ENCODE data around the gene ASCC1. TPM values are rescaled to one million over a fixed set of nuclear protein-coding genes. Genes with fewer than 3 reads are reported as not detected.

The ASCC1 gene
- total RNA-seq, 1 donor from 2014 or later: 49.5 TPM

GRCh38 chr10:72068901-72069446 is 147.1 kb downstream of the ASCC1 start:
- H3K27me3 ChIP-seq: no peaks in the 10 kb centered on the region
- DNase-seq (ENCODE audit: low spot score): no peak
- Mint-ChIP-seq H3K9me3 (peaks cover 5% of the 10 kb centered on the region), H3K36me3 (peaks cover 4% of the 10 kb centered on the region), H3K27ac (peak overlapping the region; percentile 87), H3K4me1 (peaks cover 64% of the 10 kb centered on the region), H3K4me3 (no peak overlapping the region), H3K27me3 (ENCODE audit: insufficient read depth, low read depth) (peaks cover 12% of the 10 kb centered on the region)
- H3K4me2 ChIP-seq: no peak overlapping the region
- no peaks in the 10 kb centered on the region for H3K36me3 ChIP-seq
- H3K9ac ChIP-seq: no peak overlapping the region
- H3K27ac ChIP-seq: no peak overlapping the region
- H3K4me1 ChIP-seq: peaks cover 8% of the 10 kb centered on the region
- H3K9me3 ChIP-seq (ENCODE audit: low read depth): no peaks in the 10 kb centered on the region
- H3F3A ChIP-seq (ENCODE audit: low read depth): no peaks in the 10 kb centered on the region
- H4K20me1 ChIP-seq (ENCODE audit: low read depth): no peaks in the 10 kb centered on the region
- TF ChIP-seq, protein P1, sequence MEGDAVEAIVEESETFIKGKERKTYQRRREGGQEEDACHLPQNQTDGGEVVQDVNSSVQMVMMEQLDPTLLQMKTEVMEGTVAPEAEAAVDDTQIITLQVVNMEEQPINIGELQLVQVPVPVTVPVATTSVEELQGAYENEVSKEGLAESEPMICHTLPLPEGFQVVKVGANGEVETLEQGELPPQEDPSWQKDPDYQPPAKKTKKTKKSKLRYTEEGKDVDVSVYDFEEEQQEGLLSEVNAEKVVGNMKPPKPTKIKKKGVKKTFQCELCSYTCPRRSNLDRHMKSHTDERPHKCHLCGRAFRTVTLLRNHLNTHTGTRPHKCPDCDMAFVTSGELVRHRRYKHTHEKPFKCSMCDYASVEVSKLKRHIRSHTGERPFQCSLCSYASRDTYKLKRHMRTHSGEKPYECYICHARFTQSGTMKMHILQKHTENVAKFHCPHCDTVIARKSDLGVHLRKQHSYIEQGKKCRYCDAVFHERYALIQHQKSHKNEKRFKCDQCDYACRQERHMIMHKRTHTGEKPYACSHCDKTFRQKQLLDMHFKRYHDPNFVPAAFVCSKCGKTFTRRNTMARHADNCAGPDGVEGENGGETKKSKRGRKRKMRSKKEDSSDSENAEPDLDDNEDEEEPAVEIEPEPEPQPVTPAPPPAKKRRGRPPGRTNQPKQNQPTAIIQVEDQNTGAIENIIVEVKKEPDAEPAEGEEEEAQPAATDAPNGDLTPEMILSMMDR (IDR thresholded peaks at IDR 0.05): no peak
- H3K79me2 ChIP-seq (ENCODE audit: low read depth): no peaks in the 10 kb centered on the region
- no peak overlapping the region for H2AFZ ChIP-seq (replicated peaks)
- H3K4me3 ChIP-seq: no peak overlapping the region

DNA sequence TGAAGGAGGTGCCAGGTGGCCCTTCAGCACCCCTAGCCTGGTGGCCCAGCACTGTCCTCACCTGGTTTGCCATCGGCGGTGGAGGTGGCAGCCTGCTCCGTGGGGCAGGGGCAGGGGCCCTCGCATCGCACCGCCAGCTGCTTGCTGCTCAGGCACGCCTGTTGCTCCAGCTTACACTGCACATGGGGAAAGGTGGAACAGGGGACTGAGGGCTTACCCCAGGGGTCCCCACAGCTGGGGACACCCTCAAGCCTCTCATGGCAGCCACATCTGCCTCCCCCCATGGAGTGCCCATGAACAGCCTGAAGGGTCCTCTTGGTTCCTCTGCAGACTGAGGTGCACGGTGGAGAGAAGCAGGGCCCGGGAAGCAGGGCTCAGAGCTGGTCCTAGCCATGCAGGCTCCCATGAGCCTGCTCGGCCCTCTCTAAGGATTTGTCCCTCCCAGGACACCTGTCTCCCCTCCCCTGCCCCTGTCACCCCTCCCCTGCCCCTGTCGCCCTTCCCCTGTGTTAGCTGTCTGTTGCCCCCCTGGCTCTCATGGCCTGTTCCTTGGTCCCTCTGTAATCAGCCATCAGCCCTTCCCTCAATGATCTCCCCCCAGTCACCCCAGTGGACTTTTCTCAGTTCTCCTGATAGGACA is 147.8 kb downstream of the ASCC1 start:
- Histone ChIP-seq H3K4me3 (no peak overlapping the region), H3K79me2 (ENCODE audit: low read depth) (no peaks in the 10 kb centered on the region), H3K36me3 (no peaks in the 10 kb centered on the region), H3K4me2 (no peak overlapping the region), H3K27ac (no peak overlapping the region), H3K4me1 (peaks cover 8% of the 10 kb centered on the region), H4K20me1 (ENCODE audit: low read depth) (no peaks in the 10 kb centered on the region), H3K27me3 (no peaks in the 10 kb centered on the region), H2AFZ (replicated peaks) (no peak overlapping the region), H3K9ac (no peak overlapping the region), H3F3A (ENCODE audit: low read depth) (no peaks in the 10 kb centered on the region), H3K9me3 (ENCODE audit: low read depth) (no peaks in the 10 kb centered on the region)
- TF ChIP-seq, protein P1 (IDR thresholded peaks at IDR 0.05): no peak
- TF ChIP-seq EZH2 (IDR thresholded peaks at IDR 0.05): no peak
- no peak for TF ChIP-seq EZH2phosphoT487 (IDR thresholded peaks at IDR 0.05)
- Mint-ChIP-seq H3K27me3 (ENCODE audit: insufficient read depth, low read depth) (peaks cover 10% of the 10 kb centered on the region), H3K4me3 (no peak overlapping the region), H3K4me1 (peaks cover 64% of the 10 kb centered on the region), H3K9me3 (peaks cover 5% of the 10 kb centered on the region), H3K36me3 (peaks cover 4% of the 10 kb centered on the region), H3K27ac (peak overlapping the region; percentile 87)
- no peak for DNase-seq (ENCODE audit: low spot score)

- Mint-ChIP-seq H3K4me3 (no peak overlapping the region), H3K27ac (peak overlapping the region; percentile 60), H3K9me3 (peaks cover 5% of the 10 kb centered on the region), H3K4me1 (peaks cover 64% of the 10 kb centered on the region), H3K36me3 (peaks cover 4% of the 10 kb centered on the region), H3K27me3 (ENCODE audit: insufficient read depth, low read depth) (peaks cover 9% of the 10 kb centered on the region)
- Histone ChIP-seq H3K4me3 (no peak overlapping the region), H3K79me2 (ENCODE audit: low read depth) (no peaks in the 10 kb centered on the region), H3K4me2 (no peak overlapping the region), H3K36me3 (no peaks in the 10 kb centered on the region), H3K4me1 (peaks cover 8% of the 10 kb centered on the region), H4K20me1 (ENCODE audit: low read depth) (no peaks in the 10 kb centered on the region), H3K9ac (no peak overlapping the region), H3K27me3 (no peaks in the 10 kb centered on the region), H3K27ac (no peak overlapping the region), H3F3A (ENCODE audit: low read depth) (no peaks in the 10 kb centered on the region), H3K9me3 (ENCODE audit: low read depth) (no peaks in the 10 kb centered on the region), H2AFZ (replicated peaks) (no peak overlapping the region)
- TF ChIP-seq, protein P1 (IDR thresholded peaks at IDR 0.05): no peak
- no peak for TF ChIP-seq EZH2phosphoT487 (IDR thresholded peaks at IDR 0.05)
- no peak for TF ChIP-seq EZH2 (IDR thresholded peaks at IDR 0.05)
- DNase-seq (ENCODE audit: low spot score): no peak
Observed at GRCh38 chr10:72067463-72068125, 148.5 kb downstream of the ASCC1 start.

Measured in neural progenitor cell (in vitro differentiated cells).